Lower leg skin (tissue), 4 donors: Measurements from ENCODE around the gene COMMD1. TPM values are rescaled to one million over a fixed set of nuclear protein-coding genes. Genes with fewer than 3 reads are reported as not detected.

Experiments
- DNase-seq, 2 donors: peaks; one replicate each; pipeline ENCODE4 v3.0.0-alpha.2; 2019; ENCODE audit warnings: low spot score in 2 of 2
- H3K4me3 ChIP-seq: fragments of 200-600 bp; sonication (generic); 2 replicates; pipeline ENCODE4 v1.5.1; 2017; ENCODE audit warnings: mild to moderate bottlenecking, low read depth; ENCODE audit not compliant: poor library complexity, severe bottlenecking
- CTCF ChIP-seq, 3 donors: fragments of 450-650 bp; IDR thresholded peaks; one replicate each; pipeline ENCODE4 v1.5.1; 2016; ENCODE audit warnings: antibody characterized with exemption in 3 of 3, mild to moderate bottlenecking in 3 of 3, moderate library complexity in 2 of 3
- POLR2A ChIP-seq, 2 donors: fragments of 450-650 bp; IDR thresholded peaks; one replicate each; pipeline ENCODE4 v1.6.1; 2016 to 2017; ENCODE audit warnings: antibody characterized with exemption in 2 of 2, mild to moderate bottlenecking in 1 of 2, moderate library complexity in 1 of 2
- WGBS, 2 donors: methylation state at CpG; one replicate each; pipeline ENCODE4 v1.1.5; 2018; 5-methylcytosine and 5-hydroxymethylcytosine counted together
- intact Hi-C: fragments of 100-400 bp; cut with DNase I; formaldehyde crosslinking; loops from one replicate; pipeline ENCODE4 v1.15.0; 2023; ENCODE audit warnings: low total_unique reads
- total RNA-seq, 4 donors: library from RNA; depleted of rRNA; stranded (reverse); fragments of >200 nt; gene quantifications; one replicate each; pipeline ENCODE4 v1.1.0, GENCODE V29; 2016

Gene COMMD1
- total RNA-seq, 4 donors from 2014 or later, result 39.2 to 46.9 (median 43.1) TPM

- no peak overlapping the region for H3K4me3 ChIP-seq
- 70 to 73% methylated on average over 6 of the region's 6 CpGs for WGBS, 2 donors
- TF ChIP-seq CTCF (IDR thresholded peaks at IDR 0.05) (no peak), POLR2A (IDR thresholded peaks at IDR 0.05) (no peak)
- intact Hi-C loops, result no loop called here
- no peak for DNase-seq
Observed at GRCh38 chr2:62071126-62071598, 165.7 kb downstream of the COMMD1 start.

DNA sequence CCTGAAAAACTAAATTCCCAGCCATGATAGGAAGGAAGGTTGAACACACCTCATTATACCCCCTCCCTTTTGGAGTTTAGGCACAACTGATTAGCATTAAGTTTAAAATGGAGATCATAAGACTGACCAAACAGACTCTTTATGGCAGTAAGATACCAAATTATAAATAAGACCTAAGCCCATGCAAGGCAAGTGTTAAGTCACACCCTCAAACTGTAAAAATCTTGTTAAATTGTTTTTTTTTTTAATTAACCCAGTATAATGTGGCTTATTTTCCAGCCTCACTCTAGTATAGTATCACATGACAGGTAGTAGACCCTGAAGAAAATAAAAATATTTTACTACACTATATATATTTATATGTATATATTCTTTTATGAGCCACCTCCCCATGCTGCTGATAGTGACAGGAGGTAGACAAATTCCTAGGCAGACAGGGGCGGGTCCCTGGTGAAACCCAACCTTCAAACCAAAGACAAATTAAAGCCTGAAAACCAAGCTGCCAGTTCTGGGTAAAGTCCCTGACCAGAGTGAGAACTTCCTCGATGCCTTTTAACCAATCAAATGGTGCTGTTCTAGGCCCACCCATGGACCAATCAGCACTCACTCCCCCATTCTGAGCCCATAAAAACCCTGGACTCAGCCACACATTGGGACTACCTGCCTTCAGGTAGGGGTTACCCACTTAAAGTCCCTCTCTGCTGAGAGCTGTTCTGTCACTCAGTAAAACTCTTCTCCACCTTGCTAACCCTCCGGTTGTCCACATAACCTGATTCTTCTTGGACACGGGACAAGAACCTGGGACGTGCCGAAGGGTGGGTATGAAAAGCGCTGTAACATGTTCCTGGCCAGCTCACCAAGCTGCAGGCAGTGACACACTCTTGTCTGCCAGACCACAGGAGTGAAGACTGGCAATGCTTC lies 166.5 kb downstream of the COMMD1 start:
- WGBS, 2 donors, result 88 to 92% methylated on average over 7 of the region's 7 CpGs
- intact Hi-C loops, result no loop called here
- no peak for TF ChIP-seq POLR2A (IDR thresholded peaks at IDR 0.05)
- TF ChIP-seq CTCF (IDR thresholded peaks at IDR 0.05), result no peak
- no peak overlapping the region for H3K4me3 ChIP-seq
- DNase-seq, result no peak

DNA sequence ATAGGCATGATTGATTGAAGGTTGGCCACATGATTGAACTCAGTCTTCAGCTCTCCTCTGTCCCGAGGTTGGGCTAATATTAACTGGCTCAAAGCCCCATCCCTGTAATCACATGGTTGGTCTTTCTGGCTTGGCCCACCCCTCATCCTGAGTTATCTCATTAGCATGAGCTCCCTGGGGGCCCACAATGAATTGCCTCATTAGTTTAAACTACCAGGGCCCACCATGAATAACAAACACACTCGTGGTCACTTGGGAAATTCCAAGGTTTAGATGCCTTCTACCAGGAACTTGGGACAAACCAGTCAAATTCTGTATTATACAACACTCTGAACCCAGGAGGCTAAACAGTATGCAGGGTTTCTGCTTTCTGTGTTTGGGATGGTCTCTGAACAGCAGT lies 168.8 kb downstream of the COMMD1 start:
- no peak for TF ChIP-seq POLR2A (IDR thresholded peaks at IDR 0.05)
- TF ChIP-seq CTCF (IDR thresholded peaks at IDR 0.05), result no peak
- H3K4me3 ChIP-seq, result no peak overlapping the region
- WGBS, 2 donors, result 70 to 76% methylated on average over 2 of the region's 2 CpGs
- intact Hi-C loops, result no loop called here
- DNase-seq, result no peak

DNA sequence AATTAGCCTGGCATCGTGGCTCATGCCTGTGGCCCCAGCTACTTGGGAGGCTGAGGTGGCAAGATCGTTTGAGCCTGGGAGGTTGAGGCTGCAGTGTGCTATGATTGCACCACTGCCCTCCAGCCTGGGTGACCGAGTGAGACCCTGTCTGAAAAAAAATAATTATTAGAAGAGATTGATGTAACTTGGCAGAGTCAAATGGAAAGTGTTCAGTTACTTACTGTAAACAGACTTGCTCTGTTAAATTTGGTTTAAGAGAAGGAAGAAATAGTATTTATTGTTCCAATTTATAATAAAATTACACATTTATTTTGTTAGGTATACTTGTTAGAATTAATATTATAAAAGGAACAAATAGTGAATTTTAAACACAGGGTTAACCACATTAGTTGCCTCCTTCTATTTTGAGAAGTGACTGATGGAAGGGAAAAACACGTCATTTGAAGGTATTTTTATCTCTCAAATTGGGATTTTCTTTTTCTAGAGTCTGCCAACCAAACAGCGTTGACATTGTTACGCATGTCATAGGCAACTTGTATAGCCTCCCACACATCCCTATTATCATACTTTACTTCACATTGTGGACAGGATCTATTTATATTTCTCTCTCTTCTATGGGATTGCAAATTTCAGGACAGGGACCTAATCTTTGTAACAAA lies 171.6 kb downstream of the COMMD1 start:
- H3K4me3 ChIP-seq, result no peak overlapping the region
- TF ChIP-seq POLR2A (IDR thresholded peaks at IDR 0.05) (no peak), CTCF (IDR thresholded peaks at IDR 0.05) (no peak)
- 55 to 63% methylated on average over 6 of the region's 6 CpGs for WGBS, 2 donors
- intact Hi-C loops, result no loop called here
- no peak for DNase-seq

DNA sequence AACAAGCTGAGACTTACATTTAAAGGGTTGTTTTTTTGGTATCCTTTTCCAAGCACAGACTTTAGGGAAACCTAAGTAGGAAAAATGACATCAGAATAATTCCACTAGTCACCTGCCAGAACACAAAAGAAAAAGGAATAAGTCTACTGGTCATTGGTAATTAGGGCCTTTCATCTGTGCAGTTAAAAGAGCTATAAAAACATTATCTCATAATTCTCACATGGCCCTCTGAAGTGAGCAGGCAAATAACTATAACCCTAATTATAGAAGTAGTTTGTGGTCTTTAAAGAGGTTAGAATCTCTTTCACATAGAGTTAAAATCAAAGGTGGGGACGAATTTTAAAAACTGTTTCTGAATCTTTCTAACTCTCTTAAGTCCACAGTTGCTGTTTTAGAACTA lies 179.3 kb downstream of the COMMD1 start:
- TF ChIP-seq POLR2A (IDR thresholded peaks at IDR 0.05), result no peak
- no peak for TF ChIP-seq CTCF (IDR thresholded peaks at IDR 0.05)
- no peak for DNase-seq
- 82 to 94% methylated on average over 1 of the region's 1 CpG for WGBS, 2 donors

More for the DNA sequence above, 179.3 kb downstream of the COMMD1 start:
- intact Hi-C loops, result no loop called here
- no peak overlapping the region for H3K4me3 ChIP-seq
